GM23338 (cell line): ENCODE results near the gene PDE4C. TPM values are rescaled to one million over a fixed set of nuclear protein-coding genes. Genes with fewer than 3 reads are reported as not detected.
A peak's percentile ranks its signal among the peaks of the same experiment; 100 is the strongest.

Experiments
- ATAC-seq: fragments of 200-7000 bp; cut with Tn5 transposase; 3 replicates; pipeline ENCODE4 v1.9.1; 2020
- DNase-seq: peaks from one replicate; pipeline ENCODE4 v3.0.0-alpha.2; 2015; ENCODE audit warnings: low spot score
- H2AFZ ChIP-seq: fragments of 200-600 bp; sonication (generic); 2 replicates; pipeline ENCODE4 v1.8.0; 2016; ENCODE audit warnings: antibody characterized with exemption, mild to moderate bottlenecking, moderate library complexity
- H3F3A ChIP-seq: fragments of 200-600 bp; sonication (generic); replicated peaks from 2 replicates; pipeline ENCODE4 v1.8.0; 2017; ENCODE audit warnings: antibody characterized with exemption, mixed run types, low read depth
- H3K27ac ChIP-seq: fragments of 200-600 bp; sonication (generic); 2 replicates; pipeline ENCODE4 v1.6.1; 2016; ENCODE audit warnings: low read depth
- H3K27me3 ChIP-seq: fragments of 200-600 bp; sonication (generic); 2 replicates; pipeline ENCODE4 v1.8.0; 2016; ENCODE audit warnings: mild to moderate bottlenecking, mixed run types, moderate library complexity; ENCODE audit not compliant: insufficient read depth
- H3K36me3 ChIP-seq: fragments of 200-600 bp; sonication (generic); 2 replicates; pipeline ENCODE4 v1.8.0; 2016; ENCODE audit warnings: mild to moderate bottlenecking; ENCODE audit not compliant: insufficient read depth
- H3K4me1 ChIP-seq: fragments of 200-600 bp; sonication (generic); 2 replicates; pipeline ENCODE4 v1.8.0; 2016; ENCODE audit warnings: mild to moderate bottlenecking, moderate library complexity; ENCODE audit not compliant: insufficient read depth
- H3K4me2 ChIP-seq: fragments of 200-600 bp; sonication (generic); 2 replicates; pipeline ENCODE4 v1.7.1; 2017; ENCODE audit warnings: mixed run types
- H3K4me3 ChIP-seq: fragments of 200-600 bp; sonication (generic); 2 replicates; pipeline ENCODE4 v1.6.1; 2016; ENCODE audit warnings: mixed run types
- H3K79me2 ChIP-seq: fragments of 200-600 bp; sonication (generic); replicated peaks from 2 replicates; pipeline ENCODE4 v1.8.0; 2017; ENCODE audit warnings: mild to moderate bottlenecking; ENCODE audit not compliant: insufficient read depth
- H3K9me2 ChIP-seq: fragments of 200-600 bp; sonication (generic); 2 replicates; pipeline ENCODE4 v1.8.0; 2017; ENCODE audit not compliant: insufficient read depth
- H4K20me1 ChIP-seq: fragments of 200-600 bp; sonication (generic); replicated peaks from 2 replicates; pipeline ENCODE4 v1.8.0; 2017; ENCODE audit warnings: mild to moderate bottlenecking; ENCODE audit not compliant: insufficient read depth
- H3K27ac Mint-ChIP-seq: 2 replicates; pipeline ENCODE4 v1.8.0; 2020; ENCODE audit warnings: inconsistent platforms, mild to moderate bottlenecking, moderate library complexity, mixed read lengths
- H3K27me3 Mint-ChIP-seq: 3 replicates; pipeline ENCODE4 v1.8.0; 2022; ENCODE audit warnings: low read depth, mild to moderate bottlenecking, moderate library complexity, mixed read lengths, inconsistent platforms; ENCODE audit not compliant: insufficient read depth, poor library complexity
- H3K36me3 Mint-ChIP-seq: 3 replicates; pipeline ENCODE4 v1.8.0; 2021; ENCODE audit warnings: low read depth, mild to moderate bottlenecking, inconsistent platforms, moderate library complexity, mixed read lengths
- H3K4me1 Mint-ChIP-seq: 3 replicates; pipeline ENCODE4 v1.8.0; 2020; ENCODE audit warnings: mild to moderate bottlenecking, inconsistent platforms, mixed read lengths
- H3K4me3 Mint-ChIP-seq: 3 replicates; pipeline ENCODE4 v1.8.0; 2021; ENCODE audit warnings: moderate library complexity, mild to moderate bottlenecking, inconsistent platforms, mixed read lengths
- H3K9me3 Mint-ChIP-seq: 3 replicates; pipeline ENCODE4 v1.8.0; 2020; ENCODE audit warnings: moderate library complexity, mild to moderate bottlenecking, inconsistent platforms, mixed read lengths
- CREB1 ChIP-seq: fragments of 250-450 bp; sonication (Bioruptor Pico); IDR thresholded peaks from 2 replicates; pipeline ENCODE4 v1.5.0; 2020; ENCODE audit warnings: low read depth, mild to moderate bottlenecking, moderate library complexity
- CTCF ChIP-seq, 2 experiments: fragments of 200-600 bp in 1 of 2; sonication (generic) in 1 of 2; conservative IDR thresholded peaks; 2 replicates each; pipeline versions ENCODE4 v1.5.1 to v1.6.1; 2016 to 2017; ENCODE audit warnings: antibody characterized with exemption in 2 of 2, low read depth in 2 of 2, mild to moderate bottlenecking in 2 of 2, moderate library complexity in 1 of 2
- ETS1 ChIP-seq: IDR thresholded peaks from 2 replicates; pipeline ENCODE4 v1.6.1; 2016; ENCODE audit warnings: antibody characterized with exemption
- EZH2 ChIP-seq: fragments of 200-600 bp; sonication (generic); IDR thresholded peaks from one replicate; pipeline ENCODE4 v1.8.0; 2017; ENCODE audit warnings: antibody characterized with exemption, mild to moderate bottlenecking, low read depth; ENCODE audit not compliant: unreplicated experiment
- EZH2phosphoT487 ChIP-seq: fragments of 200-600 bp; sonication (generic); IDR thresholded peaks from one replicate; pipeline ENCODE4 v1.8.1; 2018; ENCODE audit warnings: antibody characterized with exemption; ENCODE audit not compliant: unreplicated experiment
- JUNB ChIP-seq: IDR thresholded peaks from one replicate; pipeline ENCODE4 v1.6.1; 2016; ENCODE audit warnings: antibody characterized with exemption; ENCODE audit not compliant: unreplicated experiment
- NANOG ChIP-seq: IDR thresholded peaks from 2 replicates; pipeline ENCODE4 v1.6.1; 2016; ENCODE audit warnings: antibody characterized with exemption, borderline replicate concordance
- POLR2AphosphoS5 ChIP-seq: IDR thresholded peaks from 2 replicates; pipeline ENCODE4 v1.6.1; 2016; ENCODE audit warnings: antibody characterized with exemption, low read depth
- REST ChIP-seq: IDR thresholded peaks from one replicate; pipeline ENCODE4 v1.6.1; 2018; ENCODE audit warnings: antibody characterized with exemption; ENCODE audit not compliant: unreplicated experiment
- STAT1 ChIP-seq: IDR thresholded peaks from one replicate; pipeline ENCODE4 v1.6.1; 2016; ENCODE audit warnings: antibody characterized with exemption; ENCODE audit not compliant: unreplicated experiment
- ZNF114 ChIP-seq: fragments of 250-450 bp; sonication (Bioruptor Pico); IDR thresholded peaks from 2 replicates; pipeline ENCODE4 v1.5.0; 2020; ENCODE audit warnings: mild to moderate bottlenecking, moderate library complexity
- ZNF331 ChIP-seq: fragments of 250-450 bp; sonication (Bioruptor Pico); IDR thresholded peaks from 2 replicates; pipeline ENCODE4 v1.5.0; 2020; ENCODE audit warnings: low read depth, mild to moderate bottlenecking, moderate library complexity
- polyA plus RNA-seq: library from polyadenylated mRNA; unstranded; fragments of >200 nt; fragmentation: Nextera tagmentation; extraction: Ambion mirVana; gene quantifications from 2 replicates; pipeline ENCODE4 v1.2.1, GENCODE V29; 2016
- total RNA-seq: library from RNA; depleted of rRNA; stranded (reverse); fragments of >200 nt; shearing (Covaris generic); gene quantifications from 2 replicates; pipeline ENCODE4 v1.2.3, GENCODE V29; 2014

PDE4C gene
- total and polyA plus RNA-seq, 2 experiments from 2014 or later: 1.6 to 3.6 TPM

GRCh38 chr19:18251587-18252369, 25.5 kb upstream of the PDE4C start:
- peaks cover 12% of the 10 kb centered on the region; the same call in 1 of the 2 replicates for H3K4me1 ChIP-seq
- no peaks in the 10 kb centered on the region for H3K79me2 ChIP-seq
- H3K9me2 ChIP-seq: no peaks in the 10 kb centered on the region
- Mint-ChIP-seq H3K27me3 (peaks cover 13% of the 10 kb centered on the region), H3K4me3 (peak overlapping the region; percentile 33; the same call in 2 of the 3 replicates), H3K9me3 (no peaks in the 10 kb centered on the region; the same call in 2 of the 3 replicates), H3K27ac (no peak overlapping the region), H3K4me1 (peaks cover 10% of the 10 kb centered on the region), H3K36me3 (no peaks in the 10 kb centered on the region)
- H3F3A ChIP-seq: peaks cover 7% of the 10 kb centered on the region
- no peaks in the 10 kb centered on the region for H3K27me3 ChIP-seq
- no peaks in the 10 kb centered on the region for H3K36me3 ChIP-seq
- ATAC-seq: peak; percentile 73
- H3K4me3 ChIP-seq: no peak overlapping the region
- TF ChIP-seq ETS1 (no peak), CTCF (conservative IDR thresholded peaks at IDR 0.05; ENCODE audit: low read depth in 2 of 2) (peak; percentile 97 to 99)
- no peaks in the 10 kb centered on the region for H4K20me1 ChIP-seq
- no peak overlapping the region for H3K4me2 ChIP-seq
- H2AFZ ChIP-seq: peak overlapping the region; percentile 80; the same call in 1 of the 2 replicates
- H3K27ac ChIP-seq: no peak overlapping the region
- peak; percentile 90 for DNase-seq

GRCh38 chr19:18249834-18250233, 23.6 kb upstream of the PDE4C start:
- H3K4me3 ChIP-seq: no peak overlapping the region
- H3K79me2 ChIP-seq: no peaks in the 10 kb centered on the region
- DNase-seq: no peak
- no peaks in the 10 kb centered on the region for H4K20me1 ChIP-seq
- no peaks in the 10 kb centered on the region for H3K36me3 ChIP-seq
- Mint-ChIP-seq H3K9me3 (no peaks in the 10 kb centered on the region; the same call in 2 of the 3 replicates), H3K4me1 (peaks cover 6% of the 10 kb centered on the region; the same call in 2 of the 3 replicates), H3K4me3 (no peak overlapping the region), H3K36me3 (no peaks in the 10 kb centered on the region), H3K27ac (no peak overlapping the region), H3K27me3 (peaks cover 12% of the 10 kb centered on the region)
- no peak overlapping the region for H3K27ac ChIP-seq
- peaks cover 5% of the 10 kb centered on the region; the same call in 1 of the 2 replicates for H3K4me1 ChIP-seq
- no peak overlapping the region for H3K4me2 ChIP-seq
- H3F3A ChIP-seq: peaks cover 7% of the 10 kb centered on the region
- no peak for ATAC-seq
- H3K9me2 ChIP-seq: no peaks in the 10 kb centered on the region
- no peaks in the 10 kb centered on the region for H3K27me3 ChIP-seq
- H2AFZ ChIP-seq: no peak overlapping the region
- TF ChIP-seq CREB1 (no peak), ETS1 (no peak), CTCF (conservative IDR thresholded peaks at IDR 0.05; ENCODE audit: low read depth in 2 of 2) (no peak), STAT1 (no peak), REST (no peak), NANOG (no peak), ZNF114 (no peak), POLR2AphosphoS5 (no peak), JUNB (no peak), ZNF331 (no peak), EZH2 (no peak), EZH2phosphoT487 (no peak)
